Gastroesophageal sphincter (tissue), 3 donors: ENCODE data around the gene PRH2.

Source experiments
- CTCF ChIP-seq, 4 experiments: fragments of 200-600 bp in 2 of 4; fragments of 450-650 bp in 2 of 4; sonication (generic) in 1 of 4; IDR thresholded peaks; one replicate each; pipeline ENCODE4 v1.5.1; 2017 to 2019; ENCODE audit warnings: antibody characterized with exemption in 4 of 4, mild to moderate bottlenecking in 2 of 4, moderate library complexity in 2 of 4
- POLR2A ChIP-seq, 2 donors: fragments of 450-650 bp; IDR thresholded peaks; one replicate each; pipeline ENCODE4 v1.6.1; 2017; ENCODE audit warnings: antibody characterized with exemption in 2 of 2, mild to moderate bottlenecking in 2 of 2, moderate library complexity in 1 of 2
- POLR2AphosphoS5 ChIP-seq: sonication (generic); formaldehyde crosslinking; IDR thresholded peaks from one replicate; pipeline ENCODE4 v1.6.1; 2017; ENCODE audit warnings: antibody characterized with exemption

DNA sequence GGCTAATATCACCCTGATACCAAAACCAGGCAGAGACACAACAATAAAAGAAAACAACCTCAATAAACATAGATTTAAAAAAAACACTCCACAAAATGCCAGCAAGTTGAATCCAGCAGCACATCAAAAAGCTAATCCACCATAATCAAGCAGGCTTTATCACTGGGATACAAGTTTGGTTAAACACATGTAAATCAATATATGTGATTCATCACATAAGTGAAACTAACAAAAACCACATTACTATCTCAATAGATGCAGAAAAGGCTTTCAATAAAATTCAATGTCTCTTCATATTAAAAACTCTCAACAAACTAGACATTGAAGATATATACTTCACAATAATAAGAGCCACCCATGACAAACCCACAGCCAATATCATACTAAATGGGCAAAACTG is 27.0 kb downstream of the PRH2 start:
- TF ChIP-seq CTCF (IDR thresholded peaks at IDR 0.05) = no peak
- no peak for TF ChIP-seq POLR2A (IDR thresholded peaks at IDR 0.05)
- no peak for TF ChIP-seq POLR2AphosphoS5
